ENCODE data around the gene NRL.
A peak's percentile ranks its signal among the peaks of the same experiment; 100 is the strongest.

The NRL gene

GRCh38 chr14:24136684-24137528 lies 22.2 kb upstream of the NRL start:
- TF ChIP-seq CTCF (IDR thresholded peaks at IDR 0.05): no peak
- no peaks in the 10 kb centered on the region for H3K9me3 ChIP-seq (ENCODE audit: control insufficient read depth, low read length)
- H2AFZ ChIP-seq: peak overlapping the region; percentile 89
- no peaks in the 10 kb centered on the region for H3K27me3 ChIP-seq (ENCODE audit: control insufficient read depth, insufficient read depth, low read length)
- peak overlapping the region; percentile 76 for H3K27ac ChIP-seq
- H3K4me1 ChIP-seq: peaks cover 8% of the 10 kb centered on the region
- H3K36me3 ChIP-seq (ENCODE audit: control insufficient read depth, insufficient read depth, low read length): no peaks in the 10 kb centered on the region
- H3K4me2 ChIP-seq (ENCODE audit: low read length): peak overlapping the region; percentile 56
- peak overlapping the region; percentile 74 for H3K9ac ChIP-seq
- peak overlapping the region; percentile 68 for H3K4me3 ChIP-seq (ENCODE audit: low read depth, low read length)
- peaks cover 4% of the 10 kb centered on the region for H3K79me2 ChIP-seq

GRCh38 chr14:24135834-24136683 lies 21.3 kb upstream of the NRL start, which contains the start of gene PSME1:
Gene PSME1, plus strand, starts transcription at chr14:24136194. Its CDS starts 69 bp downstream, at chr14:24136263.
- Histone ChIP-seq H3K4me3 (ENCODE audit: low read depth, low read length) (peak within 1 kb of the TSS; percentile 68), H3K9me3 (ENCODE audit: control insufficient read depth, low read length) (no peaks in the 10 kb centered on the region), H3K27me3 (ENCODE audit: control insufficient read depth, insufficient read depth, low read length) (no peaks in the 10 kb centered on the region), H3K27ac (peak within 1 kb of the TSS; percentile 76), H3K9ac (peak within 1 kb of the TSS; percentile 74), H3K4me2 (ENCODE audit: low read length) (peak within 1 kb of the TSS; percentile 76), H3K79me2 (peaks cover 4% of the 10 kb centered on the region), H3K4me1 (peaks cover 8% of the 10 kb centered on the region), H3K36me3 (ENCODE audit: control insufficient read depth, insufficient read depth, low read length) (no peaks in the 10 kb centered on the region), H2AFZ (peak within 1 kb of the TSS; percentile 89)
- TF ChIP-seq CTCF (IDR thresholded peaks at IDR 0.05): no peak

GRCh38 chr14:24135584-24135833 lies 20.8 kb upstream of the NRL start:
- Histone ChIP-seq H3K4me1 (peaks cover 8% of the 10 kb centered on the region), H3K27ac (peak overlapping the region; percentile 76), H3K4me3 (ENCODE audit: low read depth, low read length) (peak overlapping the region; percentile 68)

GRCh38 chr14:24133735-24134134 lies 19.0 kb upstream of the NRL start:
- H3K4me3 ChIP-seq (ENCODE audit: low read depth, low read length): no peak overlapping the region
- H3K27ac ChIP-seq: no peak overlapping the region
- TF ChIP-seq CTCF (IDR thresholded peaks at IDR 0.05): no peak
- no peak overlapping the region for H3K4me2 ChIP-seq (ENCODE audit: low read length)
- no peaks in the 10 kb centered on the region for H3K79me2 ChIP-seq
- no peaks in the 10 kb centered on the region for H3K9me3 ChIP-seq (ENCODE audit: control insufficient read depth, low read length)
- no peak overlapping the region for H3K9ac ChIP-seq
- no peaks in the 10 kb centered on the region for H3K27me3 ChIP-seq (ENCODE audit: control insufficient read depth, insufficient read depth, low read length)
- no peaks in the 10 kb centered on the region for H3K36me3 ChIP-seq (ENCODE audit: control insufficient read depth, insufficient read depth, low read length)
- peaks cover 4% of the 10 kb centered on the region for H3K4me1 ChIP-seq
- H2AFZ ChIP-seq: no peak overlapping the region

More at GRCh38 chr14:24135584-24135833, 20.8 kb upstream of the NRL start:
- no peak for TF ChIP-seq CTCF (IDR thresholded peaks at IDR 0.05)
- H3K27me3 ChIP-seq (ENCODE audit: control insufficient read depth, insufficient read depth, low read length): no peaks in the 10 kb centered on the region
- H3K4me2 ChIP-seq (ENCODE audit: low read length): peak overlapping the region; percentile 76
- H3K79me2 ChIP-seq: peaks cover 4% of the 10 kb centered on the region
- H3K9ac ChIP-seq: no peak overlapping the region
- H3K9me3 ChIP-seq (ENCODE audit: control insufficient read depth, low read length): no peaks in the 10 kb centered on the region
- no peaks in the 10 kb centered on the region for H3K36me3 ChIP-seq (ENCODE audit: control insufficient read depth, insufficient read depth, low read length)
- peak overlapping the region; percentile 89 for H2AFZ ChIP-seq
